Inflammatory macrophage treated with lipopolysaccharide for 4 hours (primary cell): ENCODE data around the gene ZNF630.
"Not testable (repeated sequence)": the region's sequence is repeated elsewhere in the genome, so short reads cannot be mapped to it uniquely, and the experiment has no call there.

Experiments used
- DNase-seq: peaks from one replicate; pipeline ENCODE4 v3.0.0-alpha.2; 2020

Gene ZNF630

GRCh38 chrX:48071064-48071985 lies at the start of gene ZNF630:
TSS of gene ZNF630 (minus strand) at chrX:48071640. CDS start at chrX:48066886, 4,754 bp downstream.
- peak; percentile 34 for DNase-seq

DNA sequence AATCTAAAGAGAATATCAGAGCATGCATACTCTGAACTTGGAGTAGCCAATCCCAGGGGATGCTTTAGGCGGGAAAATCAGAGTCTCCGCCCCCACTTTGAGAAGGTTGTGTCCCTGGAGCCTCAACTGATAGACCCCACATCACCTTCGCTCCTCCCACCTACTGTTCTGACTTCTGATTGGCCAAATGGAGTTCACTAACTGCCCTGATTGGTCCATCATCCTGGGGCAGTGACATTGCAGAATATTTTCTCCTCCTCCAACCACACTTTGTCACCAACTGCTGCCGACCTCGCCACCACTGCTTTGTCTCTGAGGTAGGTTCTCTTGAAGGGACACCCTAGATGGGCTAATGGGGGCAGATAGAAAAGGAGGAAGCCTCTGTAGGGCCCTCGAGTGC lies 36.3 kb upstream of the ZNF630 start:
- DNase-seq, result no peak

DNA sequence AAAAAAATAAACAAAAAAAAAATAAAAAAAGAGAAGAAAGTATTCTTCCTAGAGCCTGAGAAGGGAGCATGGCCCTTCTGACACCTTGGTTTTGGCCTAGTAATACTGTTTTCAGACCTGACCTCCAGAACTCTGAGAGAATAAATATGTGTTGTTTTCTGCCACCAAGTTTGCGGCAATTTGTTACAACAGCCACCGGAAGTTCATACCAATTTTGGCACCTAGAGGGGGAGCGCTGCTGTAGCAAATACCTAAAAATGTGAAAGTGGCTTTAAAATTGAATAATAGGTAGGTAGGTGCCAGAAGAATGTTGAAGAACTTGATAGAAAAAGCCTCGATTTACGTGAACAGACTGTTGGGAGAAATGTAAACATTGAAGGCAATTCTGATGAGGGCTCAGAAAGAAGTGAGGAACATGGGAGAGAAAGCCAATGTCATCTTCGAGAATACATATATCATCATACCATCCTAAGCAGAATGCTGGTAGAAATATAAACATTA lies 31.5 kb upstream of the ZNF630 start:
- no peak for DNase-seq

DNA sequence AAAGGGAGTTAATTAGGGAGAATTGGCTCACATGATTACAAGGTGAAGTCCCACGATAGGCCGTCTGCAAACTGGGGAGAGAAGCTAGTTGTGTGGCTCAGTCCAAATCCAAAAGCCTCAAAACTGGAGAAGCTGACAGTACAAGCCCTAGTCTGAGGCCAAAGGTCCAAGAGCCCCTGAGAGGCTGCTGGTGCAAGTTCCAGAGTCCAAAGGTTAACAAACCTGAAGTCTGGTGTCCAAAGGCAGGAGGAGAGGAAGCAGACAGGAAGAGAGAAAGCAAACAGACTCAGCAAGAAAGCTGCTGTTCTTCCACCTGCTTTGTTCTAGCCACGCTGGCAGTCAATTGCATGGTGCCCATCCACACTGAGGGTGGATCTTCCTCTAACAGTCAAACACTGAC lies 30.0 kb upstream of the ZNF630 start:
- no peak for DNase-seq

DNA sequence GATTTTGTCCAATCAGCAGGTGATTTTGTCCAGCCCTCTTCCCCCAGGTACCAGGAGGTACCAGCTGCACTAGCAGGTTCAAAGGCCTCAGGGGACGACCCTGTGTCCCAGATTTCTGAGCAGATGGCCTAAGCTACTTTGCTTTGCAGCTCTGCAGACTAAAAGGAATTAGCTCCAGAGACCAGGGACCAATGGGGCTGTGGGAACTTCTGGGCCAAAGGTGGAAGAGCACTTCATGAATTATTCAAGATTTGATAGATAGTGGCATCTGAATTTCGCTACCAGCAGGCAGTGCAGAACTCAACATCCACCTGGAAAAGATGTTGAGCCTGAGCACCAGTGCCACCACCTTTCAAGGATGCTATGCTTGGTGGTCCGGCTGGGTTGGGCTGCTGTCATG lies 21.1 kb upstream of the ZNF630 start:
- DNase-seq, result not testable (repeated sequence)

- DNase-seq, result no peak
These were observed 18.7 kb upstream of the ZNF630 start for GRCh38 chrX:48090123-48090522.

- DNase-seq, result no peak
These were observed 14.6 kb upstream of the ZNF630 start for GRCh38 chrX:48086082-48086481.

DNA sequence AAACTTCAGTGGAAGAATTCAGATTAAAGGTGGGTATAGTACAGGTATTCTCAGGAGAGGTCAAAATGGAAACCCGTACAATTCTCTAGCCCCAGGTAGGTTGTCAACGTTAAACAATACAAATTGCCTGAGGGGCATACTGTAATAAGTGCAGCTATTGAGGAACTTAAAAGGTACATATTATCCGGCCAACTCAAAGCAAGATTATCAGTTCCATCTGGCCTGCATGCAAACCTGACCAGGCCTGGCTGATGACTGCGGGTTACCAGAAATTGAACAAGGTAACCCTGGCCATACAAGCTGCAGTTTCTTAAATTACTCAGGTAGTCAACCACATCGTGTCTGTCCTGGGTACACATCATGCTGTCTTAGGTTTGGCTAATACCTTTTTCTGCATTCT lies 12.3 kb upstream of the ZNF630 start:
- DNase-seq, result no peak

DNA sequence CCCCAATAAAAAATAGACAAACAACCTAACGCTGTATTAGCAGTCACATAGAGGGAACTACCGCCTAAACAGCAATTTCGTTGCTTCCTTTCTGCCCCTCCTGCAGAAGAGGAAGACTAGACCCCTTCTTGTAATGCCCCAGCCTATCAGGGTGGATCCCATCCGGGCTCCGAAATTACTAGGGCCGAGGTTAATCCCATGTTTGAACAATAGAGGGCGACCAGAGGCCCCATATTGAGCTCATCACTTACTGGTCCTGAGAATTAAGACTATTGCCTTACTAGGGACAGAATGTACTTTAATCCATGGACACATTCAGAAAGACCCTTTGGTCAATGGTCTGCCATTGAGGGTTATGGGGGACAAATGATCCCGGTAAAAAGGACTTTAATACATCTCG lies 11.8 kb upstream of the ZNF630 start:
- DNase-seq, result peak; percentile 26

GRCh38 chrX:48076343-48076742 lies 4.9 kb upstream of the ZNF630 start:
- no peak for DNase-seq

GRCh38 chrX:48071986-48072605 lies 656 bp upstream of the ZNF630 start:
- DNase-seq, result no peak

GRCh38 chrX:48068096-48068887 lies 3.1 kb downstream of the ZNF630 start:
- DNase-seq, result no peak

DNA sequence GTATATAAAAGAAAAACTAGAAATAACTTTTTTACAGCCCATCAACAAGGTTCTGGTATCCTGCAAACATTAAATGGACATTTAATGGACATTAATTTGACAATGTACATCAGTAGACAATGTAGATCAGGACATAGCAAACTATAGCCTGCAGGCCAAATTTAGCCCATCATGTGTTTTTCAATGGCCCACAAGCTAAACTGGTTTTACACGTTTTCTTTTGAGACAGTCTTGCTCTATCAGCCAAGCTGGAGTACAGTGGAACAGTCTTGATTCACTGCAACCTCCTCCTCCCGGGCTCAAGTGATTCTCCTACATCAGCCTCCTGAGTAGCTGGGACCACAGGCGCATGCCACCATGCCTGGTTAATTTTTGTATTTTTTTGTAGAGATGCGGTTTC lies 7.2 kb downstream of the ZNF630 start:
- DNase-seq, result no peak

DNA sequence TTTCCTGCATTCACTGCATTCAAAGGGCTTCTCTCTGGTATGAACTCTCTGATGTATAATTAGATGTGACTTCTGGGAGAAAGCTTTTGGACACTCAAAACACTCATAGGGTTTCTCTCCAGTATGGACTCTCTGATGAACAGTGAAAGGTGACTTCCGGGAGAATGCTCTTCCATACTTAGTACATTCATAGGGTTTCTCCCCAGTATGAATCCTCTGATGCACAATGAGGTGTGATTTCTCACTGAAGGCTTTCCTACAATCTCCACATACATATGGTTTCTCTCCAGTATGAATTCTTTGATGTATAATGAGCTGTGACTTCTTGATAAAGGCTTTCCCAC lies 12.2 kb downstream of the ZNF630 start:
- DNase-seq, result no peak

DNA sequence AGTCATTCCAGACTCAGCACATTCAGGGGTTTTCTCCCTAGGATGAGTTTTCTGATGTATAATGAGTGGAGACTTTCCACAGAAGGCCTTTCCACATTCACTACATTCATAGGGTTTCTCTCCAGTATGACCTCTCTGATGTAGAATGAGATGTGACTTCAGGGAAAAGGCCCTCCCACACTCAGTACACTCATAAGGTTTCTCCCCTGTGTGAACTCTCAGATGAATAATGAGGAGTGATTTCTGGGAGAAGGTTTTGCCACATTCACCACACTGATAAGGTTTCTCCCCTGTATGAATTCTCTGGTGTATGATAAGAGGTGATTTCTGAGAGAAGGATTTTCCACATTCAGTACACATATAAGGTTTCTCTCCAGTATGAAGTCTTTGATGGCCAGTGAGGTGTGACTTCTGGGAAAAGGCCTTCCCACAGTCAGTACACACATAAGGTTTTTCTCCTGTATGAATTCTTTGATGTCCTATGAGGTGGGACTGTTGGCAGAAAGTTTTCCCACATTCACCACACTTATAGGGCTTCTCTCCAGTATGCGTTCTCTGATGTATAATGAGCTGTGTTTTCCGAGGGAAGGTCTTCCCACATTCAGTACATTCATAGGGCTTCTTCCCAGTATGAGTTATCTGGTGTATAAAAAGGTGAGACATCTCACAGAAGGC lies 12.7 kb downstream of the ZNF630 start:
- no peak for DNase-seq

GRCh38 chrX:48046846-48047245 lies 24.6 kb downstream of the ZNF630 start:
- no peak for DNase-seq

DNA sequence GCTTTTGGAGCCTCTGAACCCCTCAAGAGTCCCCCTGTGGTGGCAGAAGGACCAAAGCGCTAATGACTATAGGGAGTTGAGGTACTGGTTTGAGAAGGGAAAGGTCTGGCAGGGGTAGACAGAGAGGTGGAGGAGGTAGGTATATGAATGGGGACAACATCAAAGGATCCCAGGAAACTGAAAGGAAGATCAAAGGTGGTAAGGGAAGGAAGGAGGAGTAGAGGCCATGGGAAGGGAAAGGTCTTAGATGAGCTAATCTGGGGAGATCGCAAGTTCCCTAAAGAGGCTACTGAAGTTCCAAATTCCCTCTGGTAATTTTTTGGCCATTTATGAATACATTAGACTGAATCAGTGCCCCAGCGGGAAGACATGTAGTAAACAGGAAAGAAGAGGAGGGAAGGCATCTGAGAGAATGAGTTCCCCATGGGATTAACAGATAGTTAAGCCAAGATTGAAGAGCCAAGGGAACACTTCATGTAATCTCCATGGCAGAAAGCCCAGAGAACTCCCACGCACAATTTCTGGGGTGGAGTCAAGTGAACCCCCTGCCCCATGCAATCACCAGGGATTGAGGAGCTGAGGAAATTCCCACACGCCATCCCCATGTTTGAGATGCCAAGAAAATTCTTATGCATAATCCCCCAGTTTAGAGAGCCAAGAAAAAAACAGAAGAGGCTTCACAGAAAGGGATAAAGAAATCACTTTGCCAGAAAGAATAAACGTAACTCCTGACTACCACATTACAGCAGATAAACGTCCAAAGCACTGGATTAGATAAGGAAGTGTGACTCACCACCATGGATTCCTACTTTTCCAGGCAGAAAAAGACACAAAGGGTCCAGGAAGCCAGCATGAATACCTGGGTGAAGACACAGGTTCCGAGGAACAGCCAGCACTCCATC lies 25.8 kb downstream of the ZNF630 start:
- DNase-seq, result peak; percentile 3

GRCh38 chrX:48043056-48043455 lies 28.4 kb downstream of the ZNF630 start:
- no peak for DNase-seq

GRCh38 chrX:48035891-48036290 lies 35.5 kb downstream of the ZNF630 start:
- no peak for DNase-seq

DNA sequence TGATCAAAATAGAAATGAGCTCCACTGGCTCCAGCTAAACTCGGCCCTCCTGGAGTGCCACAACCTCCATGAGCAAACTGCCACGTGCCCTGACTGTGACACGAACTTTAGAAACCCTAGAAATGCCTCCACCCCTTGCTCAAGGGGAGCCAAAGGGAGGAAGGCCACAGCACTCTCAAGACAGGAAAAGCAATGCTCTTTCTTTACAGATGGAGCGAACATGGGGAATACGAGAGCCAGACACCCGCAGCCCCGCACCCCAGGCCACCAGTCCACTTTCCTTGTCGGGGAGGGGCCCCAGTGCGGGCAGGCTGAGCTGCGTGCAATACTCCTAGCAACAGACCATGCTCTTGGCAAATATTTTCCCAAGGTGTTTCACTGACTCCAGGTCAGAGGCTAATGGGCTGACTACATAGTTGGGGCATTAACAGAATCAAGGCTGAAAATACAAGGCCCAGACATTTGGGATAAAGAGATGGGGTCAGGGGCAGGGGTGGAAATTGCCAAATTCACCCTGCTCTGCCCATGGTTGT lies 40.7 kb downstream of the ZNF630 start:
- DNase-seq, result not testable (repeated sequence)

- DNase-seq, result no peak
These were observed 41.2 kb downstream of the ZNF630 start for GRCh38 chrX:48030237-48030636.
